SH-SY5Y (cell line): ENCODE data around the gene HDAC9.

Source experiments
- GATA2 ChIP-seq: IDR thresholded peaks from 2 replicates; pipeline ENCODE4 v1.6.1; 2011; ENCODE audit warnings: mild to moderate bottlenecking, low read depth, low read length
- GATA3 ChIP-seq: IDR thresholded peaks from 2 replicates; pipeline ENCODE4 v1.6.1; 2011; ENCODE audit warnings: low read depth, mild to moderate bottlenecking, low read length, moderate library complexity

DNA sequence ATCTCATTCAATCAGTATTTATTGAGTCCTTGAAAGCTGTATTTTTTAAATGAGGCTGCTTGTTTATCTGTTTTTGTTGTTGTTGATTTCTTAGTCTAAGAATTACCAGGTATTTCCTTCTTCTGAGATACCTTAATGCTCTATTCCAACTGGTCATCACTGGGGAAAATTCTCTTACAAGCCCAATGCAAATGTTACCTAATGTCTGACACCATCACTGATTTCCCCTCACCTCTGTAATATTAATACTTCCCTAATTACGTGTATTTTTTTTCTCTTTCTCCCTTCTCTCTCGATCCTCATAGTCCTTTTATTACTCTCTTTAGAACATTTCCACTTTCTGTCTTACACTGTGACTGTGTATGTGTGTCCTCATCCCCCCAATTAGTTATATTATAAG is 13.9 kb downstream of the HDAC9 start:
- TF ChIP-seq GATA3 (no peak), GATA2 (no peak)
